Stimulated activated CD4-positive, alpha-beta T cell treated with anti-CD3 and anti-CD28 coated beads, Interleukin-12 subunit alpha, Interleukin-12 subunit beta, amount 100 ng/mL, for 24 hours (primary cell): ENCODE data around the gene SMIM11.
"Not testable (repeated sequence)": the region's sequence is repeated elsewhere in the genome, so short reads cannot be mapped to it uniquely, and the experiment has no call there.

Source experiments
- DNase-seq, 2 experiments: peaks; one replicate each; pipeline ENCODE4 v3.0.0-alpha.2; 2020; ENCODE audit warnings: low read depth in 2 of 2

The SMIM11 gene

DNA sequence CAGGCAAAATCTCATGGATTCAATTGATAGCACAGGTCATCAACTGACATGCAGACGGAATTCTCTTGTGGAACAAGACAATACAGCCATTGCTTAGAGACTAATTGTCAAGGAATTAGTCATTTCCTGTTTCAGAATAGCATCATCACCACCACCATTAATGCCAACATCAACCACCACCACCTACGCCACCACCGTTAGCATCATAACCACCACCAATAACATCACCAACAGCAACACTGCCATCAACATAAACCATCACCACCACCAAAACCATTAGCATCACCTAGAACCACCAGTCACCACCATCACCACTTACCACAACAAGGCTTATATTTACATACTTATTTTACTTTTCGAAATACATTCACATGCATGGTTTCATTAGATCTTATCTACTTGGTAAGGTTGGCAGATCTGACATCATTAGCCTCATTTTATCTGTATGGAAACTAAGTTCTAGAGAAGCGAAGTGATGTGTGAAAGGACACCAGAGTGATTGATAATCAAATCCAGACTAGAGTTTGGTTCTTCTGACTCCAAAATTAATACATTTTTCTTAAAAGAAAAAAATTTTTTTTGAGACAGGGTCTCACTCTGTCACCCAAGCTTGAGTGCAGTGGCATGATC lies 42.3 kb downstream of the SMIM11 start:
- not testable (repeated sequence) for DNase-seq

DNA sequence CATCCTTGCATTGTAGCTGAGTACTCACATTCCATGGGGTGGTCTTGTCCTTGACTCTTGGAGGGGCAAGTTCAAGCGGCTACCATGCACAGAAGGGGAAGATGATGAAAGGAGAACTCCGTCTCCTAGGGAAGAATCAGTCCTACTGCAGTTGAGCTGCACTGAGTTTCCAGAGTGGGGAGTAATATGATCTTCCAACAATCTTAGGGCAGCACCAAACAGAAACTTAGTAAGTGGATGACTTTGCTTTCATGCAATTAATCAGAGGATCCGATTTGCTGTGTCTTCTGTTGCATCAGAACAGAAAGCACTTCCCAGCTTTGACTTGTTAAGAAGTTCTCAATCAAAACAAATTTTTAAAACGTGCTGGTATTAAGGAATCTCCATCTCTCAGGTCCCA lies 48.5 kb downstream of the SMIM11 start, which contains the start of gene SMIM34:
SMIM34 (minus strand) TSS at position 147 of the 400 bp plus-strand sequence; CDS start at position 35, 112 bp downstream.
- DNase-seq, result not testable (repeated sequence)

DNA sequence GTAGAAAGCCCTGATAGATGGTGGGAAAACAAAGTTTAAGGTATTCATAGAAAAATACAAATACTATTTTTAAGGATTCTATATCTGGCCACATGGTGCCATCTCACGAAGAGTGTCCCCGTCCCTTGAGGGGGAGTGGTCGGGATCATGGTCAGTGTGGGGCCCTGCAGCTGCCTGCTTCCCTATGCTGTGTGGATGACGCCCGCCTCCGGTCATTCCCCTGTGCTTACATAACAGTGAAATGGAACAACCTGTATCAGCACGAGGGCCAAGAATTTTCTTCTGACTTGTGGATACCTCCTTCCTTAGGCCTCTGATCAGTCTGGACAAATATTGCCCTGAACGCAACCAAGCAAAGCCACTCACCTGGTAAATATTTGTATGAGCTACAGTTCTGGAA lies 52.0 kb downstream of the SMIM11 start:
- DNase-seq, result not testable (repeated sequence)

DNA sequence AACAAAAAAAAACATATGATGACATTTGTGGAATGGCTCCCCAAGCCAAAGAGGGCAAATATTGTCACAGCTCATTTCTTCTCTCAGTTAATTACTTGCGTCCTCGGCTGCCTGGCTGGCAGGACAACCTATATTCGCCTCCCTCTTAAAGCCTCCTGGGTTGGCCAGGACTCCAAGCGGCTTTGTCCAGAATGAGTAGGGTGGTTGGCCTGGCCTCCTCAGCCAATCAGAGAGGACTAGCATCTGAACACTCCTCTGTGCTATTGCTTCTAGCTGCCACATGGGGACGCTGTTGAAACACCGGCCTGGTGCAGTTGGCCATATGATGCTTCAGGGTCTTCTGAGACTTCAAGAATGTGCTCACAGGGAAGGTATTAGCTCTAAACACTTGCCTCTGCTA lies 53.1 kb downstream of the SMIM11 start:
- DNase-seq, result not testable (repeated sequence)

DNA sequence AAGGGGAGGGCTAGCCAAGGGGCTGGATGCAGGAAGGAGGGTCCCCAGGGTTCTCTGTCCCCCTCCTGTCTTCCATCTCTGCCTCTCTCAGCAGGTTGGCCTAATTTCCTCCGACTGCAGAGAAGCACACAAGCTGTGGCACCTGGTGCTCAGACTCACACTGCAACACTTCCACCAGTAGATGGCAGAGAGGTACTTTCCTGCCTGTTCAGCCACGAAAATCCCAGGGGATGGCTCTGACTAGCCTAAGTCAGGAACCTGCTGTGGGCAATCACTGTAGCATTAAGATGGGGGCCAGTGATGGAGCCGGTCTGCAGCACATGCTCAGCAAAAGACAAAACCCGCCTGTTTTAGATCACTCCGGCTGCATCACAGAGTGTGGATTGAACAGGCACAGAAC lies 54.4 kb downstream of the SMIM11 start:
- not testable (repeated sequence) for DNase-seq
